Measurements from ENCODE around the gene CLUH.
"Not testable (repeated sequence)": the region's sequence is repeated elsewhere in the genome, so short reads cannot be mapped to it uniquely, and the experiment has no call there.

The CLUH gene

DNA sequence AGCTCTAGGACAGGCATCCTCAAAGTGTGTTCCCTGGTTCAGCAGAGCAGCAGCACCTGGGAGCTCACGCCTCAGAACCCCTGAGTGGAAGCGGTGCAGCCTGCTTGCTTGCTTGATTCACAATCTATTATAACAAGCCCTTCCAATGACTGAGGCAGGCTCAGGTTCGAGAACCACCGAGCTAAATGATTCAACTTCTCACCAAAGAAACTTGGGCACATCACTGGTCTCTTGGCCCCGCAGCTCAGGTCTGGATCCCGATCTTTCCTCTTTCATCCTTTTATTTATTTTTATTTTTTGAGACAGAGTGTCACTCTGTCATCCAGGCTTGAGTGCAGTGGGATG is 24.5 kb downstream of the CLUH start:
- no peak for DNase-seq

DNA sequence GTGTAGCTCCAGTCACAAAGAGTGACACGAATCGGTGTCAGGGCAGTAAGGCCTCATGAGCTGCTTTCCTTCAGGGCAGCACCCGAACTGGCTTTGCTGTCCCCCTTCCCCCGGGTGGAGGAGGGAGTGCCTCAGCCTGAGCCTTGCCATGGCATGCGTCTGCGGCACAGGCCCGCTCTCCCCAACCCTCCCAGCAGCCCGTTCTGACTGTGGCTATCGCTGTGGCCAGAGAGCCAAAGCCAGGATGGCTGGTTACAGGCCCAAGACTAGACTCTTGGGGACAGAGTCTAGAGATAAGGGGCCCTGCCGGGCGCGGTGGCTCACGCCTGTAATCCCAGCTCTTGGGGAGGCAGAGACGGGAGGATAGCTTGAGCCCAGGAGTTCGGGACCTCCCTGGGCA is 25.9 kb downstream of the CLUH start:
- no peak for DNase-seq

DNA sequence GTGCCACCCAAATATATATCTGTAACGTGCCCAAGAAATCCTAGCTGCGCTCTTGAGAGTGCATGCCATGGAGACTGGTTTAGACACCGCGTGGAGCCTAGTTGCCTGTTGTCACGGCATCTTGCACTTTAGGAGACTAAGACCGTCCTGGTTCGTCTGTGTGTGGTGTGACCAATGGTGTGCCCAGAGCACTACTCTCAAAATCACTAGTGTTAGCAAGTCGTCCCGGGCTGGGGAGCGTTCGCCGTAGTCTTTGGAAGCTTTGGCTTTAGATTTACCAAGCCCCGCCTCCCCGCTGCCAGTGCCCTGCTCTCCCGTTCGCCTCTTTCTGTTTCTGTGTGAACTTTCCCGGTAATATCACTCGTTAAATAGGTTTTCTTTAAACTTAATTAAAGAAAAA is 27.0 kb downstream of the CLUH start:
- no peak for DNase-seq

DNA sequence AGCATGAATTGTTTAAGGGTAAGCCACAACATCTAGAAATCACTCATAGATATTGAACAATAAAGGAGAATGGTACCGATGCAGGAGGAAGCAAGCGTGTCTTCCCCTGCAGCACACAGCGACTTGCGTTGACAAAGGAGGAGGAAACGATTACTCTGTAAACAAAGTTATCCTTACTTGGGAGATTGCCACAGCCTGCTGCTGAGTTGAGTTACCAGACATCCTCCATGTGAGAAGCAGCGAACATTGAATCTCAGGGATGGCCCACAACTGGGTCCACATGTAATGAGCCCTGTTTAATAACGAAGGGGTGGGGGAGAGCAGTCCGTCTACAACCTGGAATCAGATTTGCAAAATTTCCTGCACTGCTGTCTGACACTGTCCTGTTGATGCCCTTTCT is 27.7 kb downstream of the CLUH start:
- DNase-seq: no peak

DNA sequence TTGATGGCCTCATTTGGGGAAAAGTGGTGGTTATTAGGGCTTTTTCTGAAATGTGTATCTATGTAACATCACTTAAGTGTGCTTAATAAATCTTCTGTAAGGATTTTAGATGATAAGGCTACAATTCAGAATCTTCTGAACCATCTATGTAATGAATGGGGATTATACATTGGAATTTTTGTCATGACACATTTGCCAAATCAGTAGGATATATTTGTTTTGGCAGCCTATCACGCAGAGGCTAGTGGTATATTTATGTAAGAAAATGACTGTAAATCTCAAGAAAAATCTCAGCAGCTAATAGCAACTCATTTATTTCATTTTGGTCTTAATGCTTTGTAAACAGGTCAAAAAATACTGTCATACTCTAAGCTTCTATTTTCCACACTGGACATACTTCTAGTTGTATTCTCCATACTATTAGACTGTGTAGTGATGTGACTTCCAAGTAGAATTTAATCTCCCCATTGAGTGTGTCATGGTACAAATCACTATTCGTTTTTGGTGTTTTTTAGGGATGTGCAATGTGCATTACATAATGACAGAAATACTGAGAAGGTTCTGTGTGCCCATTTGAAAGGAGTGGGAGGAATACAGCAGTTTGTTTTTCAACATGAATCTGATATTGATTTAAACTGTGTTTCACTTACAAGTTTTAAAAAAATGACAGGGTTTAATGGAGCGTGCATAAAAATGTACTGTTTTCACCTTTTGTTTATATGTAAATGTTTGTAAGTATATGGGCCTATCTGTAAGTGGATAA is 29.2 kb downstream of the CLUH start:
- DNase-seq: no peak

DNA sequence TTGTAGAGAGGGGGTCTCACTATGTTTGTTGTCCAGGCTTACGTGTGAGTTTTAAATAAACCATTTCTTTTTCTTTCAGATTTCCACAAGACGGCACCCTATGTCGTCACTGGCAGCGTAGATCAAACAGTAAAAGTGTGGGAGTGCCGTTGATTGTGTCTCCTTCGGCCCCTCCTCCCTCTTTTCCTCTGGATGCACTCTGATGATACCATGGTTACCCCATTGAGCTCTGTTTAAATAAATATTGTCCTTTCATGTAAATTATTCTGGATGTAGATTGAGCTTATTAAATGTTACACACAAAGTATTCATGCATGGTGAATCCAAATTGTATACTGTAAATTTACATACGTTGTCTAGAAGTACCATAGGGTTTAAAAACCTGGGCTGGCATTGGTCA is 29.9 kb downstream of the CLUH start:
- DNase-seq: no peak

DNA sequence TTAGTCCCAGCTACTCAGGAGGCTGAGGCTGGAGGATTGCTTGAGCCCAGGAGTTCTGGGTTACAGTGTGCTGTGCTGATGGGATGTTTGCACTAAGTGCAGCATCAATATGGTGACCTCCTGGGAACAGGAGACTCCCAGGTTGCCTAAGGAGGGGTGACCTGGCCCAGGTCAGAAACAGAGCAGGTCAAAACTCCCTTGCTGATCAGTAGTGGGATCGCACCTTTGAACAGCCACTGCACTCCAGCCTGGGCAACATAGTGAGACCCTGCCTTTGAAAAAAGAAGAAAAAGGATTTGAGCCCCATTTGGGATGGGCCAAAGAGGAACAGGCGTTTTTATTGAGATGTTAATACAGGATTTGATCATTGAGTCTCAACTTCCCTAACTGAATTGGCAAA is 30.6 kb downstream of the CLUH start:
- no peak for DNase-seq

DNA sequence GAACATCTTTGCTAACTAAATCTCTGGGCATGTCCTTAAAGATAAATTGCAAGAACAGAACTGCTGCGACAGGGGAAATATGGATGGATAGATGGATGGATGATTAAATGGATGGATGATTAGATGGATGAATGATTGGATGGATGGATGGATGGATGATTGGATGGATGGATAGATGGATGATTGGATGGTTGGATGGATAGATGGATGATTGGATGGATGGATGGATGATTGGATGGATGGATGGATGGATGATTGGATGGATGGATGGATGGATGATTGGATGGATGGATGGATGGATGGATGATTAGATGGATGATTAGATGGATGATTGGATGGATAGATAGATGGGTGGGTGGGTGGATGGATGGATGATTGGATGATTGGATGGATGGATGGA is 32.3 kb downstream of the CLUH start:
- not testable (repeated sequence) for DNase-seq

DNA sequence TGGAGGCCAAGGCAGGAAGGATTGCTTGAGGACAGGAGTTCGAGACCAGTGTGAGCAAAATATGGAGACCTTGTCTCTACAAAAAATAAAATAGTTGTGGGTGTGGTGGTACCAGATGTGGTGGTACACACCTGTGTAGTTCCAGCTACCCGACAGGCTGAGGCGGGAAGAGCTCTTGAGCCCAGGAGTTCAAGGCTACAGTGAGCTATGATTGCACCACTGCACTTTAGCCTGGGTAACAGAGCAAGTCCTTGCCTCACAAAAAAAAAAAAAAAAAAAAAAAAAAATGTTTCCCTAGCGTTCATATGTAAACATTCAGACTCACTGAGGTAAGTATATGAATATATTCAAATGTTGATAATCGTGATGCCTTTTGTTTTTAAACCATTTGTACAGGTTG is 39.5 kb downstream of the CLUH start:
- no peak for DNase-seq

DNA sequence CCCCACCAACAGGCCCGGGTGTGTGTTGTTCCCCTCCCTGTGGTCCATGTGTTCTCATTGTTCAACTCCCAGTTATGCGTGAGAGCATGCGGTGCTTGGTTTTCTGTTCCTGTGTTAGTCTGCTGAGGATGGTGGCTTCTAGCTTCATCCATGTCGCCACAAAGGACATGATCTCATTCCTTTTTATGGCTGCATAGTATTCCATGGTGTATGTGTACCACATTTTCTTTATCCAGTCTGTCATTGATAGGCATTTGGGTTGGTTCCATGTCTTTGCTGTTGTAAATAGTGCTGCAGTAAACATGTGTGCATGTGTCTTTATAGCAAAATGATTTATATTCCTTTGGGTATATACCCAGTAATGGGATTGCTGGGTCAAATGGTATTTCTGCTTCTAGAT is 51.2 kb downstream of the CLUH start:
- not testable (repeated sequence) for DNase-seq

DNA sequence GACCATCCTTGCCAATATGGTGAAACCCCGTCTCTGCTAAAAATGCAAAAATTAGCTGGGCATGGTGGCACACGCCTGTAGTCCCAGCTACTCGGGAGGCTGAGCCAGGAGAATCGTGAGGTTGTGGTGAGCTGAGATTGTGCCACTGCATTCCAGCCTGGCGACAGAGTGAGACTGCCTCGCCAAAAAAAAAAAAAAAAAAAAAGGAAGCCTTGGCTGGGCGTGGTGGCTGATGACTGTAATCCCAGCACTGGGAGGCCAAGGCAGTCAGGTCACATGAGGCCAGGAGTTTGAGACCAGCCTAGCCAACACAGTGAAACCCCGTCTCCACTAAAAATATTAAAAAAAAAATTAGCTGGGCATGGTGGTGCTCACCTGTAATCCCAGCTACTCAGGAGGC is 52.2 kb downstream of the CLUH start:
- DNase-seq: not testable (repeated sequence)

DNA sequence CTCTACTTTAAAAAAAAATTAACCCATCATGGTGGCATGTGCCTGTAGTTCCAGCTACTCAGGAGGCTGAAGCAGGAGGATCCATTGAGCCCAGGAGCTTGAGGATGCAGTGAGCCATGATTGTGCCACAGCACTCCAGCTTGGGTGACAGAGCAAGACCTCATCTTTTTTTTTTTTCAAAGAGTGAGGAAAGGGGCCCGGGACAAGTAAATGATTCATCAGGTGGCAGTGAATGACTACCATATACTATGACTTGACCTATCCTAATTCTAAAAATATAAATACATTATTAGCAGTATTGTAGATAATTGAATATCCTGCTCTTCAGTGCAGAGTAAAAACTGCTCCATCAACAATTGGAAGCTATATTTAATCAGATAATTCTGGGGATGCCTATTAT is 55.3 kb downstream of the CLUH start:
- no peak for DNase-seq

DNA sequence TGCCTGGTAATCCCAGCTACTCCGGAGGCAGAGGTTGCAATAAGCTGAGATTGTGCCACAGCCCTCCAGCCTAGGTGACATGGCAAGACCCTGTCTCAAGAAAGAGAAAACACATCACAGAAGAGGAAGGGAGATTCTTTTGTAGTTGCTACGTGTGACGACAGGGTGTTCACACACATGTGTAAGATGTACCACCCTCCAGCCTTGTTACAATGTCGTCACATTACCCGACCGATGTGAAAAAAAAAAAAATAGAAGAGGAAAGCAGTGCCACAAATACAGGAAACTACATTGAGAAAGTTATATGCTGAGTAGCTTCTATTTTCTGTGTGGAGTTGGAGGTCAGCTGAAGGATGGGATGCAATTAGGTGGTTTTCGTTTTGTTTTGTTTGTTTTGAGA is 56.0 kb downstream of the CLUH start:
- DNase-seq: no peak

DNA sequence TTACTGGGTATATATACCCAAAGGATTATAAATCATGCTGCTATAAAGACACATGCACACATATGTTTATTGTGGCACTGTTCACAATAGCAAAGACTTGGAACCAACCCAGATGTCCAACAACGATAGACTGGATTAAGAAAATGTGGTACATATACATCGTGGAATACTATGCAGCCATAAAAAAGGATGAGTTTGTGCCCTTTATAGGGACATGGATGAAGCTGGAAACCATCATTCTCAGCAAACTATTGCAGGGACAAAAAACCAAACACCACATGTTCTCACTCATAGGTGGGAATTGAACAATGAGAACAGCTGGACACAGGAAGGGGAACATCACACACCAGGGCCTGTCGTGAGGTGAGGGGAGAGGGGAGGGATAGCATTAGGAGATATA is 58.7 kb downstream of the CLUH start:
- not testable (repeated sequence) for DNase-seq

DNA sequence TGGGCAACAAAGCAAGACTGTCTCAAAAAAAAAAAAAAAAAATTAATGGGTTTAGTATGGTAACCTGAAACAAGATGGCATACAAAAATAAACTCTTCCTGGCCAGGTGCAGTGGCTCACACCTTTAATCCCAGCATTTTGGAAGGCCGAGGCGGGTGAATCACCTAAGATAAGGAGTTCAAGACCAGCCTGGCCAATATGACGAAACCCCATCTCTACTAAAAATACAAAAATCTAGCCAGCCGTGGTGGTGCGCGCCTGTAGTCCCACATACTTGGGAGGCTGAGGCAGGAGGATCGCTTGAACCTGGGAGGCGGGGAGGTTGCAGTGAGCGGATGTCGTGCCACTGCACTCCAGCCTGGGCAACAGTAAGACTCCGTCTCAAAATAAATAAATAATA is 62.4 kb downstream of the CLUH start:
- DNase-seq: no peak

DNA sequence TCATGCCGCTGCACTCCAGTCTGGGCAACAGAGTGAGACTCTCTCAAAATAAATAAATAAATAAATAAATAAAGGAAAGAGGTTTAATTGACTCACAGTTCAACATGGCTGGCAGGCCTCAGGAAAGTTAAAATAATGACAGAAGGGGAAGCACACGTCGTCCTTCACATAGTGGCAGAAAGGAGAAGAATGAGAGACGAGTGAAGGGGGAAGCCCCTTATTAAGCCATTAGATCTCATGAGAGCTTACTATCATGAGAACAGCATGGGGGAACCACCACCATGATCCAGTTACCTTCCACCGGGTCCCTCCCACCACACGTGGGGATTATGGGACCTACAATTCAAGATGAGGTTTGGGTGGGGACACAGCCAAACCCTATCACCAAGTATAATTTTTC is 63.6 kb downstream of the CLUH start:
- no peak for DNase-seq

DNA sequence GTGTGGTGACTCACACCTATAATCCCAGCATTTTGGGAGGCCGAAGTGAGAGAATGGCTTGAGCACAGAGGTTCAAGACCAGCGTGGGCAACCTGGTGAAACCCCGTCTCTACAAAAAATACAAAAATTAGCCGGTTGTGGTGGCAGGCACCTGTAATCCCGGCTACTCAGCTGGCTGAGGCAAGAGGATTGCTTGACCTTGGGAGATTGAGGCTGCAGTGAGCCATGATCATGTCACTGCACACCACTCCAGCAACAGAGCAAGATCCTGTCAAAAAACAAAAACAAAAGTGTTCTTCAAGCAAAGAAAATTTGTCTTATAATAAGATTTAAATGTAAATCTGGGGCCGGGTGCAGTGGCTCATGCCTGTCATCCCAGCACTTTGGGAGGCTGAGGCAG is 66.6 kb downstream of the CLUH start:
- no peak for DNase-seq
